Urinary bladder (tissue), 2 donors: ENCODE data around the gene TREML1. TPM values are rescaled to one million over a fixed set of nuclear protein-coding genes. Genes with fewer than 3 reads are reported as not detected.

Experiments
- polyA plus RNA-seq: library from polyadenylated mRNA; stranded (reverse); fragments of 200-250 nt; gene quantifications from one replicate; pipeline ENCODE4 v1.2.3, GENCODE V29; 2013
- total RNA-seq: library from RNA; depleted of rRNA; stranded (reverse); fragments of >200 nt; gene quantifications from one replicate; pipeline ENCODE4 v1.2.3, GENCODE V29; 2014
- donor health status: healthy.

TREML1 gene
- total and polyA plus RNA-seq, 2 donors = 0.21 TPM; not detected in 1

Other genes starting within 250 kb of the TREML1 start
- 0.37 TPM for gene UNC5CL, start 115.1 kb downstream of the TREML1 start, total RNA-seq
- gene UNC5CL, start 115.1 kb downstream of the TREML1 start, polyA plus RNA-seq = 0.87 TPM
- not detected for gene TSPO2, start 111.9 kb downstream of the TREML1 start, total RNA-seq
- gene TSPO2, start 111.9 kb downstream of the TREML1 start, polyA plus RNA-seq = not detected
- gene APOBEC2, start 101.1 kb downstream of the TREML1 start, total RNA-seq = 11.4 TPM
- gene APOBEC2, start 101.1 kb downstream of the TREML1 start, polyA plus RNA-seq = 0.41 TPM
- 16.9 TPM for gene OARD1, start 82.0 kb downstream of the TREML1 start, total RNA-seq
- gene OARD1, start 82.0 kb downstream of the TREML1 start, polyA plus RNA-seq = 26.3 TPM
- 30.5 TPM for gene NFYA, start 81.4 kb downstream of the TREML1 start, total RNA-seq
- gene NFYA, start 81.4 kb downstream of the TREML1 start, polyA plus RNA-seq = 12.3 TPM
- 0.95 TPM for gene TREM2, start 8.8 kb upstream of the TREML1 start, total RNA-seq
- 1.5 TPM for gene TREM2, start 8.8 kb upstream of the TREML1 start, polyA plus RNA-seq
- 0.11 TPM for gene TREML2, start 46.8 kb upstream of the TREML1 start, total RNA-seq
- gene TREML2, start 46.8 kb upstream of the TREML1 start, polyA plus RNA-seq = 0.10 TPM
- gene TREML4, start 74.0 kb upstream of the TREML1 start, total RNA-seq = not detected
- gene TREML4, start 74.0 kb upstream of the TREML1 start, polyA plus RNA-seq = 0.03 TPM
- gene TREM1, start 132.3 kb upstream of the TREML1 start, total RNA-seq = 0.26 TPM
- 0.66 TPM for gene TREM1, start 132.3 kb upstream of the TREML1 start, polyA plus RNA-seq
- not detected for gene NCR2, start 181.3 kb upstream of the TREML1 start, total RNA-seq
- not detected for gene NCR2, start 181.3 kb upstream of the TREML1 start, polyA plus RNA-seq